Gastroesophageal sphincter (tissue), 3 donors: ENCODE data around the gene TP53BP2.

Experiments used
- CTCF ChIP-seq, 4 experiments: fragments of 200-600 bp in 2 of 4; fragments of 450-650 bp in 2 of 4; sonication (generic) in 1 of 4; IDR thresholded peaks; one replicate each; pipeline ENCODE4 v1.5.1; 2017 to 2019; ENCODE audit warnings: antibody characterized with exemption in 4 of 4, mild to moderate bottlenecking in 2 of 4, moderate library complexity in 2 of 4
- EP300 ChIP-seq: sonication (generic); formaldehyde crosslinking; IDR thresholded peaks from one replicate; pipeline ENCODE4 v1.6.1; 2017; ENCODE audit warnings: antibody characterized with exemption, mild to moderate bottlenecking
- POLR2A ChIP-seq, 2 donors: fragments of 450-650 bp; IDR thresholded peaks; one replicate each; pipeline ENCODE4 v1.6.1; 2017; ENCODE audit warnings: antibody characterized with exemption in 2 of 2, mild to moderate bottlenecking in 2 of 2, moderate library complexity in 1 of 2

DNA sequence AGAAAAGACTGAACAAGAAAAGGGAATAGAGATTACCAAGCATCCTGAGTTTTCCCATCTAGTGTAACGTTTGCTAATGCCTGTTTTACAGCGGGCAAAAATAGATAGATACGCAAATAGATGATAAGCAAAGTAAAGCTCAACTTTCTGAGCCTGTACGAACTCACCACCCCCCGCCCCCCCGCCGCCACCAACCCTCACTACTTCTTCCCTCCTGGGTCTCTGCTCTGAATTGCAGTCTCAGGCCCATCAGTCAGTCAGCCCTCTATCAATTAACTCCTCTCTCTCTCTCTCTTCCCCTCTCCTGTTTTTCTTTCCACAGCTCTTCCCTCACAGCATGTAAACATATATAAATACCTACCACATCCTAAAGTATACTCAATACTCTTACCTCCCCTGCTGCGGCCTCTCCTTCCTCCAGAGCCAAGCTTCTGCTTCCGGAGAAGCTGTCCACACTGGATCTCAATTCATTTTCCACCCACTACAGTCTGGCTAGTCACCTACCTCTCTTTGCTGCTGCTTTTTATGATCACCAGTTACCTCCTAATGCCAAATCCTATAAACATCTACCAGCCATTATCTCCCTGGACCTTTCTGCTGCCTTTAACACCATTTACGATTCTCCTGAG lies 68.8 kb downstream of the TP53BP2 start:
- no peak for TF ChIP-seq EP300
- TF ChIP-seq CTCF (IDR thresholded peaks at IDR 0.05): no peak
- no peak for TF ChIP-seq POLR2A (IDR thresholded peaks at IDR 0.05)
